PFSK-1 (cell line): ENCODE data around the gene AZIN2.

ENCODE experiments used
- POLR2AphosphoS5 ChIP-seq: IDR thresholded peaks from 2 replicates; pipeline ENCODE4 v1.6.1; 2012; ENCODE audit warnings: low read depth, mild to moderate bottlenecking, control low read depth, low read length, moderate library complexity
- TAF1 ChIP-seq: IDR thresholded peaks from 2 replicates; pipeline ENCODE4 v1.6.1; 2012; ENCODE audit warnings: low read length, control low read depth, borderline replicate concordance; ENCODE audit not compliant: insufficient read depth

GRCh38 chr1:33056426-33056825 is 24.5 kb upstream of the AZIN2 start:
- no peak for TF ChIP-seq TAF1
- no peak for TF ChIP-seq POLR2AphosphoS5
